ENCODE results near the gene RPL5. TPM values are rescaled to one million over a fixed set of nuclear protein-coding genes. Genes with fewer than 3 reads are reported as not detected.
A peak's percentile ranks its signal among the peaks of the same experiment; 100 is the strongest.

The RPL5 gene
- total RNA-seq, 1 donor from 2014 or later: 552 TPM

- no peak for DNase-seq
- Histone ChIP-seq H3K27me3 (ENCODE audit: low read depth) (no peaks in the 10 kb centered on the region), H3K4me1 (peaks cover 46% of the 10 kb centered on the region), H3K4me3 (peak overlapping the region; percentile 91), H3K36me3 (no peaks in the 10 kb centered on the region), H3K27ac (replicated peaks) (peak overlapping the region; percentile 100), H3K9me3 (replicated peaks) (no peaks in the 10 kb centered on the region)
- intact Hi-C loops (cut with micrococcal nuclease): no loop called here
- no peak for TF ChIP-seq CTCF (IDR thresholded peaks at IDR 0.05; ENCODE audit: borderline replicate concordance)
Measured at GRCh38 chr1:92786111-92786901, 45.5 kb upstream of the RPL5 start.

GRCh38 chr1:92790081-92790480 is 41.8 kb upstream of the RPL5 start:
- Histone ChIP-seq H3K9me3 (replicated peaks) (peaks cover 4% of the 10 kb centered on the region), H3K36me3 (no peaks in the 10 kb centered on the region), H3K4me3 (no peak overlapping the region), H3K4me1 (peaks cover 26% of the 10 kb centered on the region), H3K27ac (replicated peaks) (no peak overlapping the region), H3K27me3 (ENCODE audit: low read depth) (no peaks in the 10 kb centered on the region)
- no peak for DNase-seq
- no peak for TF ChIP-seq CTCF (IDR thresholded peaks at IDR 0.05; ENCODE audit: borderline replicate concordance)
- intact Hi-C loops (cut with micrococcal nuclease): no loop called here

GRCh38 chr1:92790867-92791266 is 41.0 kb upstream of the RPL5 start:
- intact Hi-C loops (cut with micrococcal nuclease): no loop called here
- Histone ChIP-seq H3K4me3 (no peak overlapping the region), H3K27ac (replicated peaks) (no peak overlapping the region), H3K4me1 (peaks cover 23% of the 10 kb centered on the region), H3K9me3 (replicated peaks) (peaks cover 4% of the 10 kb centered on the region), H3K36me3 (no peaks in the 10 kb centered on the region), H3K27me3 (ENCODE audit: low read depth) (no peaks in the 10 kb centered on the region)
- no peak for TF ChIP-seq CTCF (IDR thresholded peaks at IDR 0.05; ENCODE audit: borderline replicate concordance)
- no peak for DNase-seq

GRCh38 chr1:92791487-92792066 is 40.3 kb upstream of the RPL5 start:
- DNase-seq: no peak
- H3K4me3 ChIP-seq: peak overlapping the region; percentile 40
- H3K9me3 ChIP-seq (replicated peaks): peaks cover 4% of the 10 kb centered on the region
- TF ChIP-seq CTCF (IDR thresholded peaks at IDR 0.05; ENCODE audit: borderline replicate concordance): no peak
- H3K27ac ChIP-seq (replicated peaks): peak overlapping the region; percentile 28
- H3K4me1 ChIP-seq: peaks cover 21% of the 10 kb centered on the region
- no peaks in the 10 kb centered on the region for H3K36me3 ChIP-seq
- H3K27me3 ChIP-seq (ENCODE audit: low read depth): no peaks in the 10 kb centered on the region
- intact Hi-C loops (cut with micrococcal nuclease): no loop called here

GRCh38 chr1:92792340-92792782 is 39.5 kb upstream of the RPL5 start:
- H3K4me3 ChIP-seq: peak overlapping the region; percentile 40
- intact Hi-C loops (cut with micrococcal nuclease): no loop called here
- no peaks in the 10 kb centered on the region for H3K27me3 ChIP-seq (ENCODE audit: low read depth)
- H3K9me3 ChIP-seq (replicated peaks): peaks cover 4% of the 10 kb centered on the region
- H3K27ac ChIP-seq (replicated peaks): peak overlapping the region; percentile 28
- TF ChIP-seq CTCF (IDR thresholded peaks at IDR 0.05; ENCODE audit: borderline replicate concordance): no peak
- H3K36me3 ChIP-seq: no peaks in the 10 kb centered on the region
- H3K4me1 ChIP-seq: peaks cover 21% of the 10 kb centered on the region
- no peak for DNase-seq

Measured in left ventricle myocardium inferior (tissue), 1 donor.